RWPE1 (cell line): ENCODE measurements around the gene RASL11B.
A peak's percentile ranks its signal among the peaks of the same experiment; 100 is the strongest.

Experiments used
- CTCF ChIA-PET: fragments of 350-600 bp; sonication (Branson Sonifier 250); formaldehyde crosslinking; extraction: SDS; loops from one replicate; lab custom pipeline; 2021; lab: Yijun Ruan, JAX
- POLR2A ChIA-PET: fragments of 400-600 bp; formaldehyde crosslinking; extraction: SDS; loops from one replicate; lab custom pipeline; 2020; ENCODE audit warnings: antibody characterized with exemption; ENCODE audit not compliant: low non-redundant PET; lab: Yijun Ruan, JAX
- DNase-seq: peaks from one replicate; pipeline ENCODE4 v3.0.0; 2012; ENCODE audit warnings: low spot score
- H3K27ac ChIP-seq: fragments of 450-650 bp; 2 replicates; pipeline ENCODE4 v1.5.1; 2017
- CTCF ChIP-seq: fragments of 450-650 bp; conservative IDR thresholded peaks from 2 replicates; pipeline ENCODE4 v1.5.1; 2017; ENCODE audit warnings: low read depth, mild to moderate bottlenecking

Gene RASL11B

GRCh38 chr4:52910115-52910514, 48.0 kb downstream of the RASL11B start:
- no peak for DNase-seq
- TF ChIP-seq CTCF, result no peak
- ChIA-PET CTCF (interaction anchor here (0.6 kb wide), 1 partner anchor 814 kb away, joined by 3 read pairs; no protein-coding TSS in a partner anchor), POLR2A (no interaction called here)
- no peak overlapping the region for H3K27ac ChIP-seq

GRCh38 chr4:52911684-52912294, 49.7 kb downstream of the RASL11B start:
- no peak overlapping the region for H3K27ac ChIP-seq
- POLR2A ChIA-PET, result no interaction called here
- CTCF ChIA-PET, result interaction anchor here (0.5 to 1.3 kb wide), 9 partner anchors 9 to 1319 kb away, joined by 3 to 7 read pairs (median 4); no protein-coding TSS in a partner anchor
- DNase-seq, result peak; percentile 48
- peak; percentile 57 for TF ChIP-seq CTCF

- no peak for TF ChIP-seq CTCF
- ChIA-PET POLR2A (no interaction called here), CTCF (no interaction called here)
- DNase-seq, result no peak
- no peak overlapping the region for H3K27ac ChIP-seq
These were observed 50.5 kb downstream of the RASL11B start for GRCh38 chr4:52912608-52913007.

- no peak for TF ChIP-seq CTCF
These were observed 52.0 kb downstream of the RASL11B start for GRCh38 chr4:52914051-52914605.

GRCh38 chr4:52915191-52915590, 53.1 kb downstream of the RASL11B start:
- no peak for TF ChIP-seq CTCF
- H3K27ac ChIP-seq, result no peak overlapping the region
- DNase-seq, result no peak
- CTCF ChIA-PET, result no interaction called here
- POLR2A ChIA-PET, result no interaction called here

More at GRCh38 chr4:52914051-52914605, 52.0 kb downstream of the RASL11B start:
- DNase-seq, result no peak
- no peak overlapping the region for H3K27ac ChIP-seq
- CTCF ChIA-PET, result interaction anchor here (0.6 to 1.1 kb wide), 2 partner anchors 24 to 50 kb away, joined by 3 read pairs; no protein-coding TSS in a partner anchor
- POLR2A ChIA-PET, result no interaction called here

GRCh38 chr4:52915730-52916300, 53.7 kb downstream of the RASL11B start:
- ChIA-PET CTCF (no interaction called here), POLR2A (no interaction called here)
- H3K27ac ChIP-seq, result no peak overlapping the region
- DNase-seq, result no peak
- TF ChIP-seq CTCF, result no peak
